ENCODE results near the gene CIAO2A.

The CIAO2A gene

GRCh38 chr15:64044300-64045100 lies 49.1 kb downstream of the CIAO2A start:
- DNase-seq (ENCODE audit: low read depth in 2 of 2) = no peak

- DNase-seq (ENCODE audit: low read depth in 2 of 2) = no peak
Measured at GRCh38 chr15:64038878-64039610, 54.6 kb downstream of the CIAO2A start.

- no peak for DNase-seq (ENCODE audit: low read depth in 2 of 2)
Measured at GRCh38 chr15:64037966-64038365, 55.7 kb downstream of the CIAO2A start.

- DNase-seq (ENCODE audit: low read depth in 2 of 2) = no peak
Measured at GRCh38 chr15:64037116-64037515, 56.5 kb downstream of the CIAO2A start.

DNA sequence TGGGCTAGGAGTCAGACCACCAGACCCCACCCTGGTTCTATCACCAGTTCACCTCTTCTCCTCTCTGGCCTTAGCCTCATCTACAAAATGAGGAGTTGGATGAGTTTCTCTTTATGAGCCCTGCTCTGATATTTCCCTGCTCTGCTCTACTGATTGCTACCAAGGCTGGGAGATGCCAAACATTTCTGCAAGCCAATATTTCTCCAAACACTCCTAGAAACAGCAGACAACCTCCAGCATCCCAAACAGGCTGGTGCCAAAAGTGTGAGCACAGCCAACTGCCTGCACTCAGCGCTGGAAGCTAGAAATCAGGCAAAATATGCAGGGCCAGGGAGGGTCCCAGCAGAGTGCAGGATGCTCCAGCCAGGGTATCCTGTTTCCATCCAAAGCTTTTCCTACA lies 58.1 kb downstream of the CIAO2A start:
- DNase-seq (ENCODE audit: low read depth in 2 of 2) = no peak

GRCh38 chr15:64034519-64034918 lies 59.1 kb downstream of the CIAO2A start:
- no peak for DNase-seq (ENCODE audit: low read depth in 2 of 2)

GRCh38 chr15:64032329-64032728 lies 61.3 kb downstream of the CIAO2A start:
- DNase-seq (ENCODE audit: low read depth in 2 of 2) = no peak

- DNase-seq (ENCODE audit: low read depth in 2 of 2) = no peak
Measured at GRCh38 chr15:64030123-64030522, 63.5 kb downstream of the CIAO2A start.

DNA sequence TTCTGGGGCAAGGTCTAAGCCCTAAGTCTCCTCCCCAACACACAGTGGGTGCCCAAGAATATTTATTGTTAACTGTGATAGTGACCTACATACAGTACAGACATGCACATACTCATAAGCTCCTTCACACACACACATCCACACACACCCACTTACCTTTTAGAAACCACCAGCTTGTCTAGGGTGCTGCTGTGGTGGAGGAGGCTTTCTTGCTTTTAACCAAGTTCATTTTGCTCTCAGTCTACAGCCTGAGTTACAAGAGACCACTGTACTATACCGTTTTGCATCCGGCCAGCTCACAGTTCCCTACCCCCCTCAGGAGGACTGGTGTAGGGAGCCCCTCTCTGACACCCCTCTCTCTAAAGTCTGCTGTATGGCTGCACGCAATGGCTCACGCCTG lies 64.0 kb downstream of the CIAO2A start:
- DNase-seq (ENCODE audit: low read depth in 2 of 2) = no peak

- no peak for DNase-seq (ENCODE audit: low read depth in 2 of 2)
Measured at GRCh38 chr15:64029110-64029509, 64.5 kb downstream of the CIAO2A start.

GRCh38 chr15:64026591-64026990 lies 67.0 kb downstream of the CIAO2A start:
- no peak for DNase-seq (ENCODE audit: low read depth in 2 of 2)

- DNase-seq (ENCODE audit: low read depth in 2 of 2) = no peak
Measured at GRCh38 chr15:64024172-64025050, 69.2 kb downstream of the CIAO2A start.

DNA sequence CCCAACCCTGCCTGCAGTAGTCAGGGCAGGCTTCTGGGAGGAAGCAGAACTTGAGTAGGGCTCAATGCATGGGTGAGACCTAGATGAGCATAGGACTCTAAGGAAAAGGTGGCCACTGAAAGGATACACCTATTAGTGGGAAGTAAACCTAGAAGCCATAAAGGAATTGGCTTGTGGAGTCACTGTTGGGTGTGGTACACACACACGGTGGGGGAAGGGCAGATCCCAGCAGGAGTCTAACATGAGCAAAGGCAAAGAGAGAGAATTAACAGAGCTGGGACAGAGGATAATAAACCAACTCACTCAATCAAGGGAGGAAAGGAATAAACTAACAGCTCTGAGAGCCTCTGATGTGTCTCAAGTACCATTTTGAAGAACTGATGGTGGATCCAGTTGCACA lies 70.4 kb downstream of the CIAO2A start:
- no peak for DNase-seq (ENCODE audit: low read depth in 2 of 2)

GRCh38 chr15:64022571-64022970 lies 71.1 kb downstream of the CIAO2A start:
- DNase-seq (ENCODE audit: low read depth in 2 of 2) = no peak

Data from stimulated activated CD8-positive, alpha-beta memory T cell treated with anti-CD3 and anti-CD28 coated beads, Interleukin-15, amount 100 ng/mL, for 48 hours (primary cell).